DOHH2 (cell line): ENCODE measurements around the gene COMMD8.

Experiments used
- CTCF ChIP-seq: fragments of 200-600 bp; sonication (generic); IDR thresholded peaks from one replicate; pipeline ENCODE4 v1.5.1; 2014; ENCODE audit warnings: antibody characterized with exemption, mild to moderate bottlenecking, low read depth, low read length; ENCODE audit not compliant: poor library complexity, severe bottlenecking
- EZH2phosphoT487 ChIP-seq: fragments of 200-600 bp; sonication (generic); IDR thresholded peaks from 2 replicates; pipeline ENCODE4 v1.6.1; 2017; ENCODE audit warnings: borderline replicate concordance, mild to moderate bottlenecking, antibody characterized with exemption, low read length, moderate library complexity, mixed read lengths

GRCh38 chr4:47510506-47511143, 47.1 kb upstream of the COMMD8 start:
- TF ChIP-seq CTCF (peak; percentile 54), EZH2phosphoT487 (no peak)
